ENCODE measurements around the gene MOXD1. TPM values are rescaled to one million over a fixed set of nuclear protein-coding genes. Genes with fewer than 3 reads are reported as not detected.

MOXD1 gene
- total RNA-seq, 1 donor, result 19.5 TPM

DNA sequence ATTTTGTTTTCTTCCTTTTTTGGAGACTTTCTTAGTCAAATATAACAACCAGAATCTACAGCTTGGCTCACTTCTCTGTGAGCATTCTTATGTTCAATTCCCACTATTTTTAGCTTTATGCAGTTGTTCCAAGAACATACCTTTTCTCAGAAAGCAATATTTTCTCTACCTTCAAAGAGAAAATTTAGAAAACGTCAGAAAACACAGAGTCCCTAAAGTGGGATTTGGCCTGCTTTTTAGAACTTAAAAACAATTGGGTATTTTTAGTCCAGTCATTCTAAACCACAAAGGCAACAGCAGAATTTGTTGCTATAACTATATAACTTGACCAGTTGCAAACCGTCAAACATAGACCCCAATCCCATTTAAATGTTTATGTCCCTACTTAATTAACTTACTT is 133.1 kb downstream of the MOXD1 start:
- TF ChIP-seq, protein P1, sequence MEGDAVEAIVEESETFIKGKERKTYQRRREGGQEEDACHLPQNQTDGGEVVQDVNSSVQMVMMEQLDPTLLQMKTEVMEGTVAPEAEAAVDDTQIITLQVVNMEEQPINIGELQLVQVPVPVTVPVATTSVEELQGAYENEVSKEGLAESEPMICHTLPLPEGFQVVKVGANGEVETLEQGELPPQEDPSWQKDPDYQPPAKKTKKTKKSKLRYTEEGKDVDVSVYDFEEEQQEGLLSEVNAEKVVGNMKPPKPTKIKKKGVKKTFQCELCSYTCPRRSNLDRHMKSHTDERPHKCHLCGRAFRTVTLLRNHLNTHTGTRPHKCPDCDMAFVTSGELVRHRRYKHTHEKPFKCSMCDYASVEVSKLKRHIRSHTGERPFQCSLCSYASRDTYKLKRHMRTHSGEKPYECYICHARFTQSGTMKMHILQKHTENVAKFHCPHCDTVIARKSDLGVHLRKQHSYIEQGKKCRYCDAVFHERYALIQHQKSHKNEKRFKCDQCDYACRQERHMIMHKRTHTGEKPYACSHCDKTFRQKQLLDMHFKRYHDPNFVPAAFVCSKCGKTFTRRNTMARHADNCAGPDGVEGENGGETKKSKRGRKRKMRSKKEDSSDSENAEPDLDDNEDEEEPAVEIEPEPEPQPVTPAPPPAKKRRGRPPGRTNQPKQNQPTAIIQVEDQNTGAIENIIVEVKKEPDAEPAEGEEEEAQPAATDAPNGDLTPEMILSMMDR (IDR thresholded peaks at IDR 0.05; ENCODE audit: extremely low read depth, low read depth, low read length), result no peak
- no peaks in the 10 kb centered on the region for H3K4me1 ChIP-seq (ENCODE audit: insufficient read depth, low read length)
- no peak for DNase-seq (ENCODE audit: insufficient read length, low spot score, missing footprints)
- H4K20me1 ChIP-seq (ENCODE audit: insufficient read depth, low read length), result no peaks in the 10 kb centered on the region
- H3K79me2 ChIP-seq (ENCODE audit: insufficient read depth, low read length), result no peaks in the 10 kb centered on the region
- no peaks in the 10 kb centered on the region for H3K36me3 ChIP-seq (ENCODE audit: insufficient read depth, low read length)
- H3K4me3 ChIP-seq (ENCODE audit: insufficient read depth, low read length), result no peak overlapping the region
- no peaks in the 10 kb centered on the region for H3K27me3 ChIP-seq (ENCODE audit: insufficient read depth, low read length)
- H3K9me3 ChIP-seq (ENCODE audit: low read depth, low read length), result no peaks in the 10 kb centered on the region
- H2AFZ ChIP-seq (ENCODE audit: low read length), result no peak overlapping the region
- H3K27ac ChIP-seq (ENCODE audit: low read depth, low read length), result no peak overlapping the region
- H3K4me2 ChIP-seq (ENCODE audit: insufficient read depth, low read length), result no peak overlapping the region

- Histone ChIP-seq H3K9me3 (ENCODE audit: low read depth, low read length) (no peaks in the 10 kb centered on the region), H3K4me1 (ENCODE audit: insufficient read depth, low read length) (no peaks in the 10 kb centered on the region), H3K4me2 (ENCODE audit: insufficient read depth, low read length) (no peak overlapping the region), H2AFZ (ENCODE audit: low read length) (no peak overlapping the region), H3K79me2 (ENCODE audit: insufficient read depth, low read length) (no peaks in the 10 kb centered on the region), H3K4me3 (ENCODE audit: insufficient read depth, low read length) (no peak overlapping the region), H4K20me1 (ENCODE audit: insufficient read depth, low read length) (no peaks in the 10 kb centered on the region), H3K27ac (ENCODE audit: low read depth, low read length) (no peak overlapping the region), H3K36me3 (ENCODE audit: insufficient read depth, low read length) (no peaks in the 10 kb centered on the region), H3K27me3 (ENCODE audit: insufficient read depth, low read length) (no peaks in the 10 kb centered on the region)
- TF ChIP-seq, protein P1 (IDR thresholded peaks at IDR 0.05; ENCODE audit: extremely low read depth, low read depth, low read length), result no peak
- no peak for DNase-seq (ENCODE audit: insufficient read length, low spot score, missing footprints)
Observed at GRCh38 chr6:132265451-132266097, 135.7 kb downstream of the MOXD1 start.

DNA sequence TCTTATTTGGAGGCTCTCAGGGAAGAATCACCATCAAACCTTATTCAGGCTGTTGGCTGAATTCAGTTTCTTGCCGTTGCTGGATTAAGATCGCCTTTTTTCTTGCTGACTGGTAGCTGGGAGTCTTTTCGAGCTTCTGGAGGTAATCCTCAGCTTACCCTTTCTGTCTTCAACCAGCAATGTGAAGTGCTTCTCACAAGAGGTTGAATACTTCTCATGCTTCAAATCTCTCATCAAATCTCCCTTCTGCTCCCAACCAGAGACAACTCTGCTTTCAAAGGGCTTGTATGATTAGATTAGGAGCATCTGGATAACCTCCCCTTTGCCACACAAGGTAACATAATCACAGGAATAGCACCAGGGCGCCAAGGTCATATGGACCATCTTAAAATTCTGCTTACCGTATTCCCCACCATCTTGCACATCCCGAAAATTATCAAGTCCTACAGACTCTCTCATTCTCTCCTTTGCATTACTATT is 137.2 kb downstream of the MOXD1 start:
- Histone ChIP-seq H3K79me2 (ENCODE audit: insufficient read depth, low read length) (no peaks in the 10 kb centered on the region), H3K36me3 (ENCODE audit: insufficient read depth, low read length) (no peaks in the 10 kb centered on the region), H3K4me1 (ENCODE audit: insufficient read depth, low read length) (peaks cover 1% of the 10 kb centered on the region), H2AFZ (ENCODE audit: low read length) (peak overlapping the region; percentile 10), H3K27me3 (ENCODE audit: insufficient read depth, low read length) (no peaks in the 10 kb centered on the region), H4K20me1 (ENCODE audit: insufficient read depth, low read length) (no peaks in the 10 kb centered on the region), H3K9me3 (ENCODE audit: low read depth, low read length) (no peaks in the 10 kb centered on the region), H3K27ac (ENCODE audit: low read depth, low read length) (no peak overlapping the region), H3K4me2 (ENCODE audit: insufficient read depth, low read length) (no peak overlapping the region), H3K4me3 (ENCODE audit: insufficient read depth, low read length) (no peak overlapping the region)
- TF ChIP-seq, protein P1 (IDR thresholded peaks at IDR 0.05; ENCODE audit: extremely low read depth, low read depth, low read length), result no peak
- no peak for DNase-seq (ENCODE audit: insufficient read length, low spot score, missing footprints)

DNA sequence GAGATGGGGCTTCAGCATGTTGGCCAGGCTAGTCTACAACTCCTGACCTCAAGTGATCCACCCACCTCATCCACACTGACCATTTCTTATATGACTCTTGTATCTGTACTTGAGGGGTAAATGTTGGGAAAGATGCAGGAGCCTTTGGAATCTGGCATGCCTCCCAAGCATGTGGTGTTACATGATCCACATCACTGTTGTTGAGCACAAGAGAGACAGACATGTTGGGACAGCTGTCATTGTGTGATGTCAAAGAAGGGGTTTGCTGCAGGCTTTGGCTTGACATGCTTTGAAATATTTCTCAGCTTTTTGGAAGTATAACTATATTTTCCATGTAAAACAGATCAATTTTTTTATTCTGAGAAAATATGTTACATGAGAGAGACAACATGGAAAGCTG is 139.9 kb downstream of the MOXD1 start:
- Histone ChIP-seq H4K20me1 (ENCODE audit: insufficient read depth, low read length) (no peaks in the 10 kb centered on the region), H3K27ac (ENCODE audit: low read depth, low read length) (no peak overlapping the region), H3K36me3 (ENCODE audit: insufficient read depth, low read length) (no peaks in the 10 kb centered on the region), H3K4me3 (ENCODE audit: insufficient read depth, low read length) (no peak overlapping the region), H3K4me1 (ENCODE audit: insufficient read depth, low read length) (peaks cover 9% of the 10 kb centered on the region), H3K27me3 (ENCODE audit: insufficient read depth, low read length) (no peaks in the 10 kb centered on the region), H3K79me2 (ENCODE audit: insufficient read depth, low read length) (no peaks in the 10 kb centered on the region), H2AFZ (ENCODE audit: low read length) (no peak overlapping the region), H3K9me3 (ENCODE audit: low read depth, low read length) (no peaks in the 10 kb centered on the region), H3K4me2 (ENCODE audit: insufficient read depth, low read length) (no peak overlapping the region)
- TF ChIP-seq, protein P1 (IDR thresholded peaks at IDR 0.05; ENCODE audit: extremely low read depth, low read depth, low read length), result no peak
- DNase-seq (ENCODE audit: insufficient read length, low spot score, missing footprints), result no peak

Data from osteoblast (primary cell).